Heart right ventricle (tissue), 16 donors: ENCODE measurements around the gene ARMC7. TPM values are rescaled to one million over a fixed set of nuclear protein-coding genes. Genes with fewer than 3 reads are reported as not detected.

Experiments
- ATAC-seq, 8 donors: fragments of 200-7000 bp; cut with Tn5 transposase; one replicate each; pipeline ENCODE4 v1.9.1; 2020; ENCODE audit warnings: mild to moderate bottlenecking in 8 of 8, moderate library complexity in 8 of 8, moderate number of reproducible peaks in 1 of 8
- DNase-seq, 2 donors: peaks; one replicate each; pipeline ENCODE4 v3.0.0-alpha.2; 2020
- H3K27ac ChIP-seq, 10 donors: fragments of 200-600 bp; sonication (generic) in 2 of 10; one replicate each; pipeline versions ENCODE4 v1.5.0 to v1.8.0; 2020 to 2022; ENCODE audit warnings: mild to moderate bottlenecking in 3 of 10
- H3K27me3 ChIP-seq, 7 donors: fragments of 200-600 bp; one replicate each; pipeline ENCODE4 v1.8.0; 2021 to 2022; ENCODE audit warnings: mild to moderate bottlenecking in 2 of 7
- H3K36me3 ChIP-seq, 9 donors: fragments of 200-600 bp; sonication (generic) in 1 of 9; one replicate each; pipeline versions ENCODE4 v1.5.0 to v1.8.0; 2020 to 2022; ENCODE audit warnings: mild to moderate bottlenecking in 2 of 9
- H3K4me1 ChIP-seq, 9 donors: fragments of 200-600 bp; sonication (generic) in 1 of 9; one replicate each; pipeline versions ENCODE4 v1.5.0 to v1.8.0; 2020 to 2022; ENCODE audit warnings: mild to moderate bottlenecking in 4 of 9
- H3K4me3 ChIP-seq, 10 donors: fragments of 200-600 bp; sonication (generic) in 2 of 10; one replicate each; pipeline versions ENCODE4 v1.5.0 to v1.8.0; 2020 to 2022; ENCODE audit warnings: mild to moderate bottlenecking in 7 of 10, moderate library complexity in 2 of 10
- H3K9me3 ChIP-seq, 11 donors: fragments of 200-600 bp in 10 of 11; sonication (generic) in 2 of 11; one replicate each; pipeline versions ENCODE4 v1.5.0 to v1.8.0; 2013 to 2022; ENCODE audit warnings: mild to moderate bottlenecking in 2 of 11, control low read depth in 1 of 11, moderate library complexity in 1 of 11
- CTCF ChIP-seq, 9 donors: fragments of 200-600 bp; sonication (generic) in 2 of 9; IDR thresholded peaks; one replicate each; pipeline versions ENCODE4 v1.5.0 to v1.8.0; 2021 to 2022; ENCODE audit warnings: antibody characterized with exemption in 9 of 9, mild to moderate bottlenecking in 5 of 9, moderate library complexity in 1 of 9
- WGBS, 2 donors: extraction: QIAGEN DNeasy Blood & Tissue Kit; methylation state at CpG; one replicate each; pipeline ENCODE4 v1.1.7; 2013; ENCODE audit warnings: inconsistent platforms in 1 of 2; 5-methylcytosine and 5-hydroxymethylcytosine counted together
- intact Hi-C, 10 donors: fragments of 100-400 bp; cut with DNase I; formaldehyde crosslinking; loops; one replicate each; pipeline versions ENCODE4 v1.11.1 to v1.14.2; 2022
- polyA plus RNA-seq, 2 donors: library from polyadenylated mRNA; stranded (reverse); fragments of 200-250 nt; gene quantifications; one replicate each; pipeline ENCODE4 v1.2.3, GENCODE V29; 2013
- total RNA-seq, 10 donors: library from RNA; stranded (reverse); fragmentation: NEBNext Ultra II Directional in 3 of 10; extraction: Animal tissue kit (Norgen Biotek cat#: 25700) in 3 of 10; gene quantifications; one replicate each; pipeline versions ENCODE4 v1.2.1 to v1.2.4, GENCODE V29; 2021 to 2023
- donor health status: Arrhythmogenic right ventricular cardiomyopathy.
- donor health status: ischemic (EF 13 %, LVEDD 7.1; RV severe dilation, severe dysfunction).
- donor health status: healthy with polysubstance abuse.
- donor health status: DM: no; HTN: yes; CAD: no.
- donor health status: DM: no; HTN: no; CAD: no.
- donor health status: ischemic (EF 25% LVEDD 6.9; RV normal size, moderate dysfunction).
- donor health status: ischemic (EF 25% LVEDD 5.7; RV mildly dilated, moderate dysfunction).
- donor health status: healthy.
- donor health status: DM: yes; HTN: yes; CAD: no.
- donor health status: Ischemic cardiomyopathy.
- donor health status: ischemic (EF 35%, LVEDD 5.7; RV mildly dilated, moderate dysfunction).
- donor health status: nonischemic (EF 11% LVEDD 7.7; RV severe dilation, severe dysfunction).
- donor health status: DM: yes; HTN: yes; CAD: no.
- donor health status: PGD.
- donor health status: ischemic (EF 29% LVEDD 5.4; RV normal size, mild dysfunction).
- donor health status: nonischemic (EF 23%, LVEDD 6.1; RV moderate dilation, normal function).

ARMC7 gene
- total and polyA plus RNA-seq, 12 donors, result 3.1 to 7.9 (median 5.2) TPM

- no peak for TF ChIP-seq CTCF (IDR thresholded peaks at IDR 0.05)
- ATAC-seq (no peak), DNase-seq (no peak)
- no peaks in the 10 kb centered on the region for H3K27me3 ChIP-seq
- H3K9me3 ChIP-seq, result no peaks in the 10 kb centered on the region
- no peak overlapping the region for H3K27ac ChIP-seq
- peaks cover 0 to 20% (median 16%) of the 10 kb centered on the region in 9 donors for H3K4me1 ChIP-seq
- intact Hi-C loops, result loop anchor here in 3 of 10 donors (5.0 to 10.0 kb wide), 4 partner anchors 51 to 143 kb away; partner anchors contain the start of gene NUP85 (in 1 of the 3)
- WGBS, 2 donors, result 85 to 88% methylated on average over 8 of the region's 8 CpGs
- peaks cover 0 to 82% (median 27%) of the 10 kb centered on the region in 9 donors for H3K36me3 ChIP-seq
- H3K4me3 ChIP-seq, result no peak overlapping the region
These were observed 48.2 kb upstream of the ARMC7 start for GRCh38 chr17:75061618-75062017.

GRCh38 chr17:75063201-75063600 is 46.6 kb upstream of the ARMC7 start:
- TF ChIP-seq CTCF (IDR thresholded peaks at IDR 0.05), result no peak

GRCh38 chr17:75063626-75064025 is 46.1 kb upstream of the ARMC7 start:
- WGBS, 2 donors, result 78 to 93% methylated on average over 3 of the region's 3 CpGs
- Histone ChIP-seq H3K36me3 (peaks cover 0 to 68% (median 27%) of the 10 kb centered on the region in 9 donors), H3K4me1 (peaks cover 0 to 20% (median 16%) of the 10 kb centered on the region in 9 donors), H3K4me3 (no peak overlapping the region), H3K9me3 (no peaks in the 10 kb centered on the region), H3K27ac (no peak overlapping the region), H3K27me3 (no peaks in the 10 kb centered on the region)
- no peak for TF ChIP-seq CTCF (IDR thresholded peaks at IDR 0.05)
- intact Hi-C loops, result loop anchor here in 3 of 10 donors (5.0 to 10.0 kb wide), 4 partner anchors 49 to 141 kb away; partner anchors contain the start of gene NUP85 (in 1 of the 3)
- DNase-seq (no peak), ATAC-seq (no peak)

More at GRCh38 chr17:75063201-75063600, 46.6 kb upstream of the ARMC7 start:
- intact Hi-C loops, result loop anchor here in 3 of 10 donors (5.0 to 10.0 kb wide), 4 partner anchors 49 to 142 kb away; partner anchors contain the start of gene NUP85 (in 1 of the 3)
- whole genome bisulfite sequencing, 2 donors, result 87 to 92% methylated on average over 13 of the region's 13 CpGs
- peaks cover 0 to 68% (median 27%) of the 10 kb centered on the region in 9 donors for H3K36me3 ChIP-seq
- H3K9me3 ChIP-seq, result no peaks in the 10 kb centered on the region
- peaks cover 0 to 20% (median 16%) of the 10 kb centered on the region in 9 donors for H3K4me1 ChIP-seq
- no peak overlapping the region for H3K27ac ChIP-seq
- H3K27me3 ChIP-seq, result no peaks in the 10 kb centered on the region
- ATAC-seq, result no peak
- no peak for DNase-seq
- H3K4me3 ChIP-seq, result no peak overlapping the region

- Histone ChIP-seq H3K9me3 (no peaks in the 10 kb centered on the region), H3K27me3 (no peaks in the 10 kb centered on the region), H3K4me3 (no peak overlapping the region), H3K36me3 (peaks cover 0 to 66% (median 27%) of the 10 kb centered on the region in 9 donors), H3K27ac (no peak overlapping the region), H3K4me1 (peaks cover 0 to 20% (median 16%) of the 10 kb centered on the region in 9 donors)
- TF ChIP-seq CTCF (IDR thresholded peaks at IDR 0.05), result no peak
- no peak for ATAC-seq
- 91 to 93% methylated on average over 11 of the region's 11 CpGs for WGBS, 2 donors
- intact Hi-C loops, result loop anchor here in 3 of 10 donors (5.0 to 10.0 kb wide), 4 partner anchors 48 to 141 kb away; partner anchors contain the start of gene NUP85 (in 1 of the 3)
- DNase-seq, result no peak
These were observed 45.7 kb upstream of the ARMC7 start for GRCh38 chr17:75064040-75064439.
